Naive B cell (primary cell): Measurements from ENCODE around the gene OTX2. TPM values are rescaled to one million over a fixed set of nuclear protein-coding genes. Genes with fewer than 3 reads are reported as not detected.

Experiments
- ATAC-seq, 2 donors: fragments of 150-1000 bp; cut with Tn5 transposase; 2 replicates each; pipeline ENCODE4 v1.10.0; 2021; ENCODE audit warnings: low read depth in 2 of 2, mild to moderate bottlenecking in 2 of 2, moderate library complexity in 2 of 2
- DNase-seq: peaks from one replicate; pipeline ENCODE4 v3.0.0; 2022
- H3K27ac Mint-ChIP-seq, 6 donors: one replicate each; pipeline ENCODE4 v1.8.0; 2020 to 2022; ENCODE audit warnings: mild to moderate bottlenecking in 6 of 6, mixed read lengths in 6 of 6, moderate library complexity in 5 of 6, inconsistent platforms in 2 of 6
- H3K27me3 Mint-ChIP-seq, 3 donors: one replicate each; pipeline ENCODE4 v1.8.0; 2021 to 2022; ENCODE audit warnings: mixed read lengths in 3 of 3, mild to moderate bottlenecking in 1 of 3
- H3K36me3 Mint-ChIP-seq, 2 donors: one replicate each; pipeline ENCODE4 v1.8.0; 2020 to 2022; ENCODE audit warnings: mixed read lengths in 2 of 2, inconsistent platforms in 1 of 2, mild to moderate bottlenecking in 1 of 2
- H3K4me1 Mint-ChIP-seq, 3 donors: one replicate each; pipeline ENCODE4 v1.8.0; 2020 to 2022; ENCODE audit warnings: mixed read lengths in 3 of 3, inconsistent platforms in 1 of 3, mild to moderate bottlenecking in 1 of 3, moderate library complexity in 1 of 3
- H3K4me3 Mint-ChIP-seq, 8 donors: one replicate each; pipeline ENCODE4 v1.8.0; 2020 to 2022; ENCODE audit warnings: mild to moderate bottlenecking in 8 of 8, mixed read lengths in 8 of 8, moderate library complexity in 8 of 8, inconsistent platforms in 2 of 8
- H3K9me3 Mint-ChIP-seq, 7 donors: one replicate each; pipeline ENCODE4 v1.8.0; 2020 to 2022; ENCODE audit warnings: mixed read lengths in 7 of 7, mild to moderate bottlenecking in 5 of 7, inconsistent platforms in 2 of 7, moderate library complexity in 1 of 7
- polyA plus RNA-seq, 6 donors: library from polyadenylated mRNA; unstranded; fragments of 300-500 nt; fragmentation: Illumina TruSeq; gene quantifications; one replicate each; pipeline ENCODE4 v1.2.3, GENCODE V29; 2021; ENCODE audit warnings: low read depth in 6 of 6

Gene OTX2
- not detected for polyA plus RNA-seq

- no peak for ATAC-seq
- Mint-ChIP-seq H3K27me3 (peaks cover 74 to 88% (median 86%) of the 10 kb centered on the region in 3 donors), H3K4me3 (peak within 1 kb of the TSS; percentile 9 to 75 (median 34)), H3K4me1 (peaks cover 11 to 22% (median 12%) of the 10 kb centered on the region in 3 donors), H3K36me3 (peaks cover 0 to 21% of the 10 kb centered on the region in 2 donors), H3K27ac (peak within 1 kb of the TSS in 3 of 6 donors; percentile 48 to 89 (median 79)), H3K9me3 (peaks cover 0 to 26% (median 22%) of the 10 kb centered on the region in 7 donors)
- DNase-seq, result no peak
These were observed at the start of gene OTX2 for GRCh38 chr14:56810147-56810719. Gene OTX2, minus strand, starts transcription at chr14:56810479. Its CDS starts 5,023 bp downstream, at chr14:56805456.

GRCh38 chr14:56858422-56858821 lies 48.1 kb upstream of the OTX2 start:
- H3K27ac Mint-ChIP-seq, result no peak overlapping the region
- H3K4me3 Mint-ChIP-seq, result no peak overlapping the region
- H3K36me3 Mint-ChIP-seq, result no peaks in the 10 kb centered on the region
- ATAC-seq (no peak), DNase-seq (no peak)
- H3K27me3 Mint-ChIP-seq, result peaks cover 35 to 42% (median 41%) of the 10 kb centered on the region in 3 donors
- H3K9me3 Mint-ChIP-seq, result peaks cover 0 to 5% (median 0%) of the 10 kb centered on the region in 7 donors
- no peaks in the 10 kb centered on the region for H3K4me1 Mint-ChIP-seq

- no peak for ATAC-seq
These were observed 46.9 kb upstream of the OTX2 start for GRCh38 chr14:56857216-56857615.

GRCh38 chr14:56855891-56856461 lies 45.7 kb upstream of the OTX2 start:
- Mint-ChIP-seq H3K27me3 (peaks cover 36 to 48% (median 45%) of the 10 kb centered on the region in 3 donors), H3K36me3 (no peaks in the 10 kb centered on the region), H3K27ac (no peak overlapping the region), H3K4me3 (no peak overlapping the region), H3K9me3 (peaks cover 0 to 5% (median 2%) of the 10 kb centered on the region in 7 donors), H3K4me1 (no peaks in the 10 kb centered on the region)
- ATAC-seq, result no peak
- no peak for DNase-seq

More at GRCh38 chr14:56857216-56857615, 46.9 kb upstream of the OTX2 start:
- no peaks in the 10 kb centered on the region for H3K4me1 Mint-ChIP-seq
- H3K36me3 Mint-ChIP-seq, result no peaks in the 10 kb centered on the region
- H3K4me3 Mint-ChIP-seq, result no peak overlapping the region
- DNase-seq, result no peak
- H3K9me3 Mint-ChIP-seq, result peaks cover 0 to 5% (median 0%) of the 10 kb centered on the region in 7 donors
- peaks cover 35 to 42% (median 41%) of the 10 kb centered on the region in 3 donors for H3K27me3 Mint-ChIP-seq
- peak overlapping the region in 1 of 6 donors; percentile 14 for H3K27ac Mint-ChIP-seq

- Mint-ChIP-seq H3K27me3 (peaks cover 42 to 43% (median 43%) of the 10 kb centered on the region in 3 donors), H3K27ac (no peak overlapping the region), H3K4me1 (no peaks in the 10 kb centered on the region), H3K9me3 (peaks cover 0 to 6% (median 2%) of the 10 kb centered on the region in 7 donors), H3K36me3 (no peaks in the 10 kb centered on the region), H3K4me3 (no peak overlapping the region)
- DNase-seq (no peak), ATAC-seq (no peak)
These were observed 44.0 kb upstream of the OTX2 start for GRCh38 chr14:56854325-56854724.

GRCh38 chr14:56846970-56847930 lies 37.0 kb upstream of the OTX2 start:
- no peak for DNase-seq
- peaks cover 0 to 10% (median 4%) of the 10 kb centered on the region in 7 donors for H3K9me3 Mint-ChIP-seq
- no peak overlapping the region for H3K4me3 Mint-ChIP-seq
- peaks cover 30 to 51% (median 44%) of the 10 kb centered on the region in 3 donors for H3K27me3 Mint-ChIP-seq
- H3K4me1 Mint-ChIP-seq, result peaks cover 0 to 2% (median 0%) of the 10 kb centered on the region in 3 donors
- no peak overlapping the region for H3K27ac Mint-ChIP-seq
- no peaks in the 10 kb centered on the region for H3K36me3 Mint-ChIP-seq
- no peak for ATAC-seq

- Mint-ChIP-seq H3K9me3 (peaks cover 0 to 10% (median 4%) of the 10 kb centered on the region in 7 donors), H3K27ac (no peak overlapping the region), H3K4me3 (no peak overlapping the region), H3K4me1 (peaks cover 0 to 2% (median 0%) of the 10 kb centered on the region in 3 donors), H3K27me3 (peaks cover 20 to 37% (median 33%) of the 10 kb centered on the region in 3 donors), H3K36me3 (no peaks in the 10 kb centered on the region)
- DNase-seq (no peak), ATAC-seq (no peak)
These were observed 34.2 kb upstream of the OTX2 start for GRCh38 chr14:56844406-56845002.

- ATAC-seq (no peak), DNase-seq (no peak)
- Mint-ChIP-seq H3K27me3 (peaks cover 0 to 21% (median 12%) of the 10 kb centered on the region in 3 donors), H3K36me3 (no peaks in the 10 kb centered on the region), H3K4me3 (no peak overlapping the region), H3K9me3 (peaks cover 0 to 10% (median 4%) of the 10 kb centered on the region in 7 donors), H3K27ac (no peak overlapping the region), H3K4me1 (peaks cover 0 to 2% (median 0%) of the 10 kb centered on the region in 3 donors)
These were observed 31.3 kb upstream of the OTX2 start for GRCh38 chr14:56841611-56842010.

GRCh38 chr14:56840221-56840620 lies 29.9 kb upstream of the OTX2 start:
- H3K4me1 Mint-ChIP-seq, result peaks cover 0 to 2% (median 0%) of the 10 kb centered on the region in 3 donors
- H3K4me3 Mint-ChIP-seq, result no peak overlapping the region
- no peaks in the 10 kb centered on the region for H3K36me3 Mint-ChIP-seq
- no peak for DNase-seq
- H3K27ac Mint-ChIP-seq, result no peak overlapping the region
- peaks cover 0 to 6% (median 4%) of the 10 kb centered on the region in 7 donors for H3K9me3 Mint-ChIP-seq
- H3K27me3 Mint-ChIP-seq, result peaks cover 0 to 15% (median 9%) of the 10 kb centered on the region in 3 donors
- ATAC-seq, result no peak

- Mint-ChIP-seq H3K27ac (no peak overlapping the region), H3K4me1 (no peaks in the 10 kb centered on the region), H3K9me3 (peaks cover 0 to 9% (median 1%) of the 10 kb centered on the region in 7 donors), H3K4me3 (no peak overlapping the region), H3K27me3 (peaks cover 6 to 21% (median 10%) of the 10 kb centered on the region in 3 donors), H3K36me3 (no peaks in the 10 kb centered on the region)
- no peak for ATAC-seq
- DNase-seq, result no peak
These were observed 18.9 kb upstream of the OTX2 start for GRCh38 chr14:56829151-56829550.

- Mint-ChIP-seq H3K36me3 (no peaks in the 10 kb centered on the region), H3K27ac (no peak overlapping the region), H3K4me1 (no peaks in the 10 kb centered on the region), H3K4me3 (no peak overlapping the region), H3K9me3 (peaks cover 0 to 4% (median 0%) of the 10 kb centered on the region in 7 donors), H3K27me3 (peaks cover 11 to 31% (median 13%) of the 10 kb centered on the region in 3 donors)
- ATAC-seq, result no peak
- DNase-seq, result no peak
These were observed 15.9 kb upstream of the OTX2 start for GRCh38 chr14:56826214-56826613.

- no peak overlapping the region for H3K4me3 Mint-ChIP-seq
- H3K9me3 Mint-ChIP-seq, result peaks cover 0 to 8% (median 0%) of the 10 kb centered on the region in 7 donors
- no peaks in the 10 kb centered on the region for H3K36me3 Mint-ChIP-seq
- peaks cover 0 to 6% (median 0%) of the 10 kb centered on the region in 3 donors for H3K4me1 Mint-ChIP-seq
- H3K27ac Mint-ChIP-seq, result no peak overlapping the region
- no peak for ATAC-seq
- no peak for DNase-seq
- H3K27me3 Mint-ChIP-seq, result peaks cover 29 to 50% (median 36%) of the 10 kb centered on the region in 3 donors
These were observed 11.7 kb upstream of the OTX2 start for GRCh38 chr14:56821805-56822610.
